AG09319 (cell line): Measurements from ENCODE around the gene RAI1.

ENCODE experiments used
- DNase-seq: peaks from one replicate; pipeline ENCODE4 v3.0.0-alpha.2; 2010; ENCODE audit warnings: low read depth; ENCODE audit errors: extremely low read depth
- CTCF ChIP-seq: IDR thresholded peaks from 2 replicates; pipeline ENCODE4 v1.5.1; 2011; ENCODE audit warnings: low read depth, mild to moderate bottlenecking, inconsistent platforms, low read length, moderate library complexity

RAI1 gene

GRCh38 chr17:17833658-17834357 lies 152.6 kb downstream of the RAI1 start:
- no peak for TF ChIP-seq CTCF
- DNase-seq = no peak

- TF ChIP-seq CTCF = no peak
- DNase-seq = no peak
These were observed 153.7 kb downstream of the RAI1 start for GRCh38 chr17:17834974-17835373.

GRCh38 chr17:17835415-17836249 lies 154.4 kb downstream of the RAI1 start:
- no peak for TF ChIP-seq CTCF
- DNase-seq = no peak

GRCh38 chr17:17836250-17836817 lies 155.1 kb downstream of the RAI1 start:
- peak; percentile 78 for DNase-seq
- no peak for TF ChIP-seq CTCF

GRCh38 chr17:17836818-17837379 lies 155.6 kb downstream of the RAI1 start, which contains the start of gene SREBF1:
SREBF1 (minus strand) TSS chr17:17836986; CDS start chr17:17836817, 169 bp downstream.
- no peak for TF ChIP-seq CTCF
- DNase-seq = no peak

- peak; percentile 3 for TF ChIP-seq CTCF
- DNase-seq = peak; percentile 66
These were observed 156.1 kb downstream of the RAI1 start for GRCh38 chr17:17837380-17837821.
